ENCODE results near the gene SNRK.

The SNRK gene

DNA sequence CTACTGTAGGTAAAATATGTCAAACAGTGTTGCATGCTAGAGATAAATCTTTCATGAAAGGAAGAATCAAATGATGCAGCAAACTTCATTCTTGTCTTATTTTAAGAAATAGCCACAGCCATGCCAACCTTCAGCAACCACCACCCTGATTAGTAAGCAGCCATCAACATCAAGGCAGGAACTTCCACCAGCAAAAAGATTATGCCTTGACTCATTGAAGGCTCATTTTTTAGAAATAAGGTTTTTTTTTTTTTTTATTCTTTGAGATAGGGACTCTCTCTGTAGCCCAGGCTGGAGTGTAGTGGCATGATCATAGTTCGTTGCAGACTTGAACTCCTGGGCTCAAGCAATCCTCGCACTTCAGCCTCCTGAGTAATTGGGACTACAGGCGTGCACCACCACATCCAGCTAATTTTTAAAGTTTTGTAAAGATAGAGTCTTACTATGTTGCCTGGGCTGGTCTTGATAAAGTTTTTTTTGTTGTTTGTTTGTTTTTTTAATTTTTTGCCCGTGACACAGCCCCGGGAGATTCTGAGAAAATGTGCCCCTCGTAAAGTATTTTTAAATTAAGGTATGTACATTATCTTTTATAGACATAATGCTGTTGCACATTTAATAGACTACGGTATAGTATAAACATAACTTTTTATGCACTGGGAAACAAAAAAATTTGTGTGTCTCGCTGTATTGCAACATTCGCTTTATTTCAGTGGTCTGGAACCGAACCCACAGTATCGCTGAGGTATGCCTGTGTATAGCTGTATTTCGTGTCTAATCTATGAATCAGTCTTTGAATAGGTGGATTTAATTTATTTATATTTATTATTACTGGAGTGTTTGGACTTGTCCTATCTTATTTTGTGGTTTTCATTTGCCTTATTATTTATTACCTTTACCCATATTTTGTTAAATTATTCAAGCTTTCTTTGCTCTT is 23.3 kb downstream of the SNRK start:
- no peak for DNase-seq

DNA sequence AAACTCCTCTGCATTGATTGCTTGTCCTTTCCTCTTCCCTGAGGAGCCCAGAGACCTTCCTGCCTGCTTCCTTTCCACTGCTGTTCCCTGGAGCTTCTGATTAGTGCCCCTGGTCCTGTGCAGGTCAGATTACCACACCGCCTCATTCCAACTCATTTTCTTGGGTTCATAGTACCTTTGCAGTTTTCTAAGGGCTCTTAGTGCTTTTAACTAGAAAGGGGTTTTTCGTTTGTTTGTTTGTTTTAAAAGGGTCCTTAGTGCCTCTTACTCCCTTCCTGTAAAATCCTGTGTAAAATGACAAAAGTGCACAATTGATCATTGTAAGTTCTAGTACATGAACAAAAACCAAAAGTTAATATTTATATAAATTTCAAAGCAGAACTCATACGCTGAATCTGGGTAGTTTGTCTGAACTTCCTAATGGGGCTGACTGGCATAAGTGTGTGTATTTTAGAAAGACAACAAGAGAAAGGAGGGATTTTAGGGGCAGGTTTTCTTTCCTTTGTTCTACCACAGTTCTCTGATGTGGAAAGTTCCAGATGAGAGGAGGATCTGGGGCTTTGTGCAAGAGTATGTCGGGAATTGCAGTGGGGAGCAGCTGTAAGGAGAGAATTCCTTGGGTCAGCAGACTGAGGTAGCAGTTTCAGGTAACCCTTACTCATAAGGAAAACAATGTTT is 30.6 kb downstream of the SNRK start:
- DNase-seq = no peak

GRCh38 chr3:43317461-43318316 is 31.3 kb downstream of the SNRK start:
- DNase-seq = no peak

GRCh38 chr3:43319376-43319775 is 33.0 kb downstream of the SNRK start:
- peak; percentile 24 for DNase-seq

- DNase-seq = no peak
Observed at GRCh38 chr3:43319794-43320193, 33.5 kb downstream of the SNRK start.

- DNase-seq = no peak
Observed at GRCh38 chr3:43320288-43320687, 33.9 kb downstream of the SNRK start.

GRCh38 chr3:43323541-43323940 is 37.2 kb downstream of the SNRK start:
- DNase-seq = no peak

DNA sequence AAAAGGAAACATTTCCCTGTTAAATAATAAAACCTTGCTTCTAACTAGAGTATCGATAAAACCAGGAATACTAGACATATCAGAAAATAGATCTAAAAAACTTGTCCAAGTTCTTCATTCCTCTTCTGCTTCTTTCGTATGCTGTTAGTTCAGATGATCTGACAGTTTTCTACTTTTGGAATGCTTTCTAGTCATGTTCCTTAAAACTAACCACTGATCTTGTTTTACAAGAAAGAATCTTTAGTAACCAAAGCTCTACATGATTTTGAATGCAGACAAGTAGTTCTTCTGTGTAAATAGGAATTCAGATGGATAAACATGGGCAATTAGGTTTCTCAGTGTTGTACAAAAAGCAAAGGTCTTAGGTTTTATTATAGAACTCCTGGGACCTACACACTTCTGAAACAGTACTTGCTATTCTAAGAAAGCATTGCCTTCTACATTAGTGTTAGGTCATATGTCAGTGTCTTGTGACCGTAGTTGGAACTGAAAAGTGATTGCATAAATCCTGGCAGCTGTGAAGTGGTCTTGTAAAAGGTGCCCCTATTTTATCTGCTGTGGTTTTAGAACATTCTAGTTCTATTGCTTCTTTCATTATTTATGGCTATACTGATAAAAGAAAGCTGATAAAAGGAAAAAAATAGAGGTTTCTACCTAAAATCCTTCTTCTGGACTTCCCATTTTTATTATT is 40.7 kb downstream of the SNRK start:
- DNase-seq = no peak

- DNase-seq = no peak
Observed at GRCh38 chr3:43327582-43327979, 41.2 kb downstream of the SNRK start.

GRCh38 chr3:43328653-43329052 is 42.3 kb downstream of the SNRK start:
- peak; percentile 17 for DNase-seq

DNA sequence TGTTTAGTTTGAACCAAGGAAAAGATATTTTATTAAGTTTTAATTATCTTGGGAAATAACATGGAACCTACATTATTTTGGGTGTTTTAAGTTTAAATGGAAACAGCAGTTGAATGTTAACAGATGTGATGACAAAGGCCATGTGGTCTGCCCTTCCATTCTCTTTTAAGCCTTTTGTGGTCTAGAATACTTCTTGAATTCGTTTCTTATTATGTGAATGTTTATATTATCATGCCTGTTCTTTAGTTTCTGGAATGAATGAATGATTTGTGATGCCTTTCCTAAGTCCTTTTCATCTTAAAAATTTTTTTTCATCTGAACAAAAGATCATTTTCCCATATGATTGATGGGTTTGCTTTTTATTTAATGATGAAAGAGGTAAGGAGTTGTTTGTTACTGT is 44.6 kb downstream of the SNRK start:
- no peak for DNase-seq

- DNase-seq = no peak
Observed at GRCh38 chr3:43331381-43331780, 45.0 kb downstream of the SNRK start.

GRCh38 chr3:43334976-43335375 is 48.6 kb downstream of the SNRK start:
- no peak for DNase-seq

DNA sequence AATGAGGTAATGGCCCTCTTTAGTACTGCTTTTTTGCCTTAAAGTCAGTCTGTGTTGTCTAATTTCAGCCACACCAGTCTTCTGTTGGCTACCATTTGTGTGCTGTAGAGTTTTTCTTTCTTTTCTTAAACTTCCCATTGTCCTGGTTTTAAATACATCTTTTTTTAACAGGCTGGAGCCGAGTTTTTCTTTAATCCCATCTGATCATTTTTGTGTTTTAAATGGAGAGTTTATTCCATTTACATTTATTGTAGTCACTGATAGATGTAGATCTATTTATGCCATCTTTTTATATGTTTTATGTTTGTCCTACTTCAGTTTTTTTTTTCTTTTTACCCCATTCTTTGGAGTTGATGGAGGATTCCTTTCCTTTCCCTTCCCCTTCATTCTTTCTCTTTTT is 49.5 kb downstream of the SNRK start:
- no peak for DNase-seq

- no peak for DNase-seq
Observed at GRCh38 chr3:43338295-43338694, 52.0 kb downstream of the SNRK start.

DNA sequence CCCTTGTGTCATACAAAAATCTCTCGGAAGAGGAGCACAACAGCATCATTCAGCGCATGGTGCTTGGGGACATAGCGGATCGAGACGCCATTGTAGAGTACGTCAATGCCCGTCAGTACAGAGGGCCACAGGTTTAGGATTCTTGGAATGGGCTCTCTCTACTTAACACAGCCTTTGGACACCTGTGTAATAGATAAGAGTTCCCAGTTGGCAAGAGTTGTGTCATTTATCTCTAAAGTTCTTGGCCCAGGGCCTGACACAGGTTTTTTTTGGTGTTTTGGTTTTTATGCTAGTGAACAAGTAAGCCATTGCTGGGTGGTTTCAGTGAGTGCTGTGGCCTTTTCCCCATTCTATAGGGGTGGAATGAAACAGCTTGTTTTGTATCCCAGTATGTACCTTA is 54.1 kb downstream of the SNRK start:
- DNase-seq = no peak

GRCh38 chr3:43341788-43342187 is 55.4 kb downstream of the SNRK start:
- no peak for DNase-seq

GRCh38 chr3:43343185-43343584 is 56.8 kb downstream of the SNRK start:
- DNase-seq = no peak

GRCh38 chr3:43343815-43344214 is 57.5 kb downstream of the SNRK start:
- no peak for DNase-seq

- no peak for DNase-seq
Observed at GRCh38 chr3:43344520-43344919, 58.2 kb downstream of the SNRK start.

DNA sequence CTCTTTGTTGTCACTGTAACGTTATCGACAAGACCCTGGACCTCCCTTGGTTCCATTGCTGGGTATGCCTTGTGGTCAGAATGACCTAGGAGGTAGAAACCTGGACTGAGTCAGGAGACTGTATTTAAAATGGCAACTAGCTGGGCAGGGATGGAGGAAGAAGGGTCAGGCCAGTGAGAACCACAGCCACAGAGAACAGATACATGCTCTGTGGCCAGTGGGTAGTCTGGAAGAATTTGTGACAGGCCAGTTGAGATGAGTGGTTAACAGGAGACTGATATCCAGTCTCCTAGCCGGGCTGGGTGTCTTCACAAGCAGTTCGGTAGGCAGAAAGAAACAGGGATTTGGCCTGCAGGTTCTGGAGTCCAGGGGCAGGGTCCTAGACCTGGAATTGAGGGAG is 58.9 kb downstream of the SNRK start:
- DNase-seq = no peak

- DNase-seq = no peak
Observed at GRCh38 chr3:43345877-43346276, 59.5 kb downstream of the SNRK start.
